HL-60 (cell line): ENCODE data around the gene MAP2K3.

Experiments used
- DNase-seq, 2 experiments: peaks; one replicate each; pipeline ENCODE4 v3.0.0-alpha.2; 2010 to 2020; ENCODE audit warnings: low read depth in 1 of 2, low spot score in 1 of 2
- H3K27ac ChIP-seq: fragments of 250-450 bp; sonication (Bioruptor Pico); replicated peaks from 2 replicates; pipeline ENCODE4 v1.5.1; 2020; ENCODE audit warnings: mild to moderate bottlenecking, moderate library complexity
- H3K27me3 ChIP-seq: fragments of 250-450 bp; sonication (Bioruptor Pico); 2 replicates; pipeline ENCODE4 v1.5.1; 2021; ENCODE audit warnings: mild to moderate bottlenecking, moderate library complexity; ENCODE audit not compliant: insufficient read depth, poor library complexity, severe bottlenecking
- H3K4me3 ChIP-seq: replicated peaks from 2 replicates; pipeline ENCODE4 v1.5.1; 2011; ENCODE audit warnings: mild to moderate bottlenecking, control low read depth, low read length; ENCODE audit not compliant: insufficient read depth
- CTCF ChIP-seq: IDR thresholded peaks from one replicate; pipeline ENCODE4 v1.5.1; 2011; ENCODE audit warnings: low read length, control low read depth, inconsistent platforms; ENCODE audit not compliant: insufficient read depth
- GABPA ChIP-seq: IDR thresholded peaks from 2 replicates; pipeline ENCODE4 v1.6.1; 2012; ENCODE audit warnings: low read depth
- POLR2AphosphoS5 ChIP-seq: IDR thresholded peaks from 2 replicates; pipeline ENCODE4 v1.6.1; 2012; ENCODE audit warnings: low read depth
- SPI1 ChIP-seq: IDR thresholded peaks from 2 replicates; pipeline ENCODE4 v1.6.1; 2012; ENCODE audit warnings: low read depth, mild to moderate bottlenecking, borderline replicate concordance
- TF ChIP-seq, protein P1 (sequence below): IDR thresholded peaks from 2 replicates; pipeline ENCODE4 v1.6.1; 2012; ENCODE audit warnings: low read depth; ENCODE audit not compliant: insufficient replicate concordance

The MAP2K3 gene

GRCh38 chr17:21362331-21362931, 77.9 kb downstream of the MAP2K3 start:
- H3K4me3 ChIP-seq, result no peak overlapping the region
- H3K27me3 ChIP-seq, result no peaks in the 10 kb centered on the region
- TF ChIP-seq, protein P1, sequence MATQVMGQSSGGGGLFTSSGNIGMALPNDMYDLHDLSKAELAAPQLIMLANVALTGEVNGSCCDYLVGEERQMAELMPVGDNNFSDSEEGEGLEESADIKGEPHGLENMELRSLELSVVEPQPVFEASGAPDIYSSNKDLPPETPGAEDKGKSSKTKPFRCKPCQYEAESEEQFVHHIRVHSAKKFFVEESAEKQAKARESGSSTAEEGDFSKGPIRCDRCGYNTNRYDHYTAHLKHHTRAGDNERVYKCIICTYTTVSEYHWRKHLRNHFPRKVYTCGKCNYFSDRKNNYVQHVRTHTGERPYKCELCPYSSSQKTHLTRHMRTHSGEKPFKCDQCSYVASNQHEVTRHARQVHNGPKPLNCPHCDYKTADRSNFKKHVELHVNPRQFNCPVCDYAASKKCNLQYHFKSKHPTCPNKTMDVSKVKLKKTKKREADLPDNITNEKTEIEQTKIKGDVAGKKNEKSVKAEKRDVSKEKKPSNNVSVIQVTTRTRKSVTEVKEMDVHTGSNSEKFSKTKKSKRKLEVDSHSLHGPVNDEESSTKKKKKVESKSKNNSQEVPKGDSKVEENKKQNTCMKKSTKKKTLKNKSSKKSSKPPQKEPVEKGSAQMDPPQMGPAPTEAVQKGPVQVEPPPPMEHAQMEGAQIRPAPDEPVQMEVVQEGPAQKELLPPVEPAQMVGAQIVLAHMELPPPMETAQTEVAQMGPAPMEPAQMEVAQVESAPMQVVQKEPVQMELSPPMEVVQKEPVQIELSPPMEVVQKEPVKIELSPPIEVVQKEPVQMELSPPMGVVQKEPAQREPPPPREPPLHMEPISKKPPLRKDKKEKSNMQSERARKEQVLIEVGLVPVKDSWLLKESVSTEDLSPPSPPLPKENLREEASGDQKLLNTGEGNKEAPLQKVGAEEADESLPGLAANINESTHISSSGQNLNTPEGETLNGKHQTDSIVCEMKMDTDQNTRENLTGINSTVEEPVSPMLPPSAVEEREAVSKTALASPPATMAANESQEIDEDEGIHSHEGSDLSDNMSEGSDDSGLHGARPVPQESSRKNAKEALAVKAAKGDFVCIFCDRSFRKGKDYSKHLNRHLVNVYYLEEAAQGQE, result no peak
- DNase-seq, result no peak
- H3K27ac ChIP-seq, result no peak overlapping the region

- H3K27me3 ChIP-seq, result no peaks in the 10 kb centered on the region
- no peak overlapping the region for H3K27ac ChIP-seq
- DNase-seq, result no peak
- TF ChIP-seq POLR2AphosphoS5, result no peak
- TF ChIP-seq GABPA, result no peak
- TF ChIP-seq, protein P1, result no peak
- no peak for TF ChIP-seq CTCF
- TF ChIP-seq SPI1, result no peak
- H3K4me3 ChIP-seq, result no peak overlapping the region
Observed at GRCh38 chr17:21363776-21364642, 79.5 kb downstream of the MAP2K3 start.
